Vagina (tissue), 2 donors: ENCODE measurements around the gene TMC5.

Experiments used
- CTCF ChIP-seq, 3 experiments: fragments of 450-650 bp in 2 of 3; fragments of 200-600 bp in 1 of 3; sonication (generic) in 1 of 3; IDR thresholded peaks; one replicate each; pipeline ENCODE4 v1.5.1; 2017 to 2019; ENCODE audit warnings: antibody characterized with exemption in 3 of 3, mild to moderate bottlenecking in 2 of 3, moderate library complexity in 2 of 3
- POLR2A ChIP-seq, 2 donors: fragments of 450-650 bp; IDR thresholded peaks; one replicate each; pipeline ENCODE4 v1.6.1; 2017; ENCODE audit warnings: antibody characterized with exemption in 2 of 2, mild to moderate bottlenecking in 2 of 2, moderate library complexity in 2 of 2
- POLR2AphosphoS5 ChIP-seq, 2 donors: sonication (generic); formaldehyde crosslinking; IDR thresholded peaks; one replicate each; pipeline ENCODE4 v1.9.0; 2017; ENCODE audit warnings: antibody characterized with exemption in 2 of 2, mild to moderate bottlenecking in 2 of 2, low read depth in 1 of 2; ENCODE audit not compliant: insufficient read depth in 1 of 2

GRCh38 chr16:19523559-19524355 lies 106.1 kb downstream of the TMC5 start, which contains the start of gene CCP110:
- TF ChIP-seq CTCF (IDR thresholded peaks at IDR 0.05), result peak in 1 of 3 experiments; percentile 18
- peak; percentile 83 to 96 for TF ChIP-seq POLR2AphosphoS5 (IDR thresholded peaks at IDR 0.05; ENCODE audit: insufficient read depth in 1 of 2, low read depth in 1 of 2)
- peak in 1 of 2 donors; percentile 35 for TF ChIP-seq POLR2A (IDR thresholded peaks at IDR 0.05)
